ENCODE results near the gene EFEMP1. TPM values are rescaled to one million over a fixed set of nuclear protein-coding genes. Genes with fewer than 3 reads are reported as not detected.
"Not testable (repeated sequence)": the region's sequence is repeated elsewhere in the genome, so short reads cannot be mapped to it uniquely, and the experiment has no call there.

Gene EFEMP1
- total and polyA plus RNA-seq, 2 experiments from 2014 or later: 54.6 to 63.4 TPM

DNA sequence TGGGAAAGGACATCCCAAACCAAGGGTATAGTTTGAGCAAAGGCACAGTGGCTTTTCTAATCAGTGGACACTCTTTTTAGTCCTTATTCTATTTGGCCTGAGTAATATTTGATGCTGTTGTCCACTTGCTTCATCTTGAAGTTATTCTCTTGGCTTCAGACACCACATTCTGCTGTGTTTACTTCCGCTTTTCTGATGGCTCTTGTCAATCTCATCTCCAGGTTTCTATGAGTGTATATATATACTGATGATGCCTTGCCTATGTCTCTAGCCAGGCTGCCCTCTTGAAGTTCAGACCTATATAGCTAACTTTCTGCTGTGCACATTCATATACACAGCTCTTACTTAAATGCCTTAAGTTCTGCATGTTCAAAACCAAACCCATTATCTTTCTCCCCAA lies 83.1 kb downstream of the EFEMP1 start:
- H3K4me3 ChIP-seq: no peak overlapping the region
- no peaks in the 10 kb centered on the region for H3K9me3 ChIP-seq (ENCODE audit: low read depth)
- 97% methylated on average over 1 of the region's 1 CpG for WGBS (ENCODE audit: low lambda C conversion rate, missing lambda C conversion rate)
- no peaks in the 10 kb centered on the region for H3K9me2 ChIP-seq (replicated peaks; ENCODE audit: insufficient read depth)
- DNase-seq (ENCODE audit: low spot score): no peak
- H3K79me2 ChIP-seq: no peaks in the 10 kb centered on the region
- no peaks in the 10 kb centered on the region for H3K36me3 ChIP-seq (replicated peaks; ENCODE audit: insufficient read depth, low read depth)
- peaks cover 43% of the 10 kb centered on the region for H3K4me1 ChIP-seq (ENCODE audit: insufficient read depth)
- no peaks in the 10 kb centered on the region for H3K27me3 ChIP-seq
- no peak overlapping the region for H3K4me2 ChIP-seq
- no peaks in the 10 kb centered on the region for H4K20me1 ChIP-seq (ENCODE audit: insufficient read depth, poor library complexity, severe bottlenecking)
- H3K27ac ChIP-seq: peak overlapping the region; percentile 78
- H2AFZ ChIP-seq: no peak overlapping the region
- TF ChIP-seq EZH2 (IDR thresholded peaks at IDR 0.05; ENCODE audit: borderline replicate concordance) (no peak), EZH2phosphoT487 (IDR thresholded peaks at IDR 0.05; ENCODE audit: low read depth, severe bottlenecking, unreplicated experiment) (no peak)
- TF ChIP-seq, protein P1, sequence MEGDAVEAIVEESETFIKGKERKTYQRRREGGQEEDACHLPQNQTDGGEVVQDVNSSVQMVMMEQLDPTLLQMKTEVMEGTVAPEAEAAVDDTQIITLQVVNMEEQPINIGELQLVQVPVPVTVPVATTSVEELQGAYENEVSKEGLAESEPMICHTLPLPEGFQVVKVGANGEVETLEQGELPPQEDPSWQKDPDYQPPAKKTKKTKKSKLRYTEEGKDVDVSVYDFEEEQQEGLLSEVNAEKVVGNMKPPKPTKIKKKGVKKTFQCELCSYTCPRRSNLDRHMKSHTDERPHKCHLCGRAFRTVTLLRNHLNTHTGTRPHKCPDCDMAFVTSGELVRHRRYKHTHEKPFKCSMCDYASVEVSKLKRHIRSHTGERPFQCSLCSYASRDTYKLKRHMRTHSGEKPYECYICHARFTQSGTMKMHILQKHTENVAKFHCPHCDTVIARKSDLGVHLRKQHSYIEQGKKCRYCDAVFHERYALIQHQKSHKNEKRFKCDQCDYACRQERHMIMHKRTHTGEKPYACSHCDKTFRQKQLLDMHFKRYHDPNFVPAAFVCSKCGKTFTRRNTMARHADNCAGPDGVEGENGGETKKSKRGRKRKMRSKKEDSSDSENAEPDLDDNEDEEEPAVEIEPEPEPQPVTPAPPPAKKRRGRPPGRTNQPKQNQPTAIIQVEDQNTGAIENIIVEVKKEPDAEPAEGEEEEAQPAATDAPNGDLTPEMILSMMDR (IDR thresholded peaks at IDR 0.05; ENCODE audit: poor library complexity): no peak

DNA sequence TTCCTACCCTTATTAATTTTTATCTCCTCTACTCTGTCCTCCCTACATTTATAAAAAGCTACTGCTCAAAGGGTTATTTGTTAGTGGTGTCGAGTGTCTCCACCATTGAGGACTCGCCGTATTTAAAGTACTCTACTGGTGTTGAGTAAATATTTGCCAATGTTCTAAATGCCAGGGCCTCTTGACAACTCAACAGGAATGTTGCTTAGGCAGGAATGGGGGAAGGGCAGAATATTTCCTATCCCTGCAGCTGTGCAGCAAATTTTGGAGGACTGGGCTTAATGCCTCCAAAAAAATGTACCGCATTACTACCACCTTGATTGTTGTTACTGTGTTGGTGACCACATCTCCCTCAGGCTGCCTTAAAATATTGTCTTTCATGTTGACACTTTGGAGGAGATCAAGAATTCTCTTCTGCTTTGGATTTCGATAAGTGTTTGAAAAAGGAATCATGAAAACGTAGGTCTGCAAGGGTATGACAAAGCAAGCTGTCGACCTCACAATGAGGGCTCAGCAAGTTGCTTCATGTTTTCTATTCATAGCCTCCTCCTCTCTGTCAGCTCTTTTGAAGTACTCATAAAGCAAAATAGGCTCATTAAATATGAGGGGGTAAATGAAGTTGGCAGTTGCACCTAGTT lies 84.3 kb downstream of the EFEMP1 start:
- TF ChIP-seq, protein P1 (IDR thresholded peaks at IDR 0.05; ENCODE audit: poor library complexity): no peak
- TF ChIP-seq EZH2 (IDR thresholded peaks at IDR 0.05; ENCODE audit: borderline replicate concordance) (no peak), EZH2phosphoT487 (IDR thresholded peaks at IDR 0.05; ENCODE audit: low read depth, severe bottlenecking, unreplicated experiment) (no peak)
- Histone ChIP-seq H3K4me2 (peak overlapping the region; percentile 38), H3K79me2 (no peaks in the 10 kb centered on the region), H3K4me1 (ENCODE audit: insufficient read depth) (peaks cover 43% of the 10 kb centered on the region), H3K27me3 (no peaks in the 10 kb centered on the region), H4K20me1 (ENCODE audit: insufficient read depth, poor library complexity, severe bottlenecking) (no peaks in the 10 kb centered on the region), H3K4me3 (no peak overlapping the region), H3K36me3 (replicated peaks; ENCODE audit: insufficient read depth, low read depth) (no peaks in the 10 kb centered on the region), H3K9me2 (replicated peaks; ENCODE audit: insufficient read depth) (no peaks in the 10 kb centered on the region), H3K9me3 (ENCODE audit: low read depth) (no peaks in the 10 kb centered on the region), H3K27ac (peak overlapping the region; percentile 78), H2AFZ (no peak overlapping the region)
- WGBS (ENCODE audit: low lambda C conversion rate, missing lambda C conversion rate): 24% methylated on average over 7 of the region's 7 CpGs
- peak; percentile 75 for DNase-seq (ENCODE audit: low spot score)

DNA sequence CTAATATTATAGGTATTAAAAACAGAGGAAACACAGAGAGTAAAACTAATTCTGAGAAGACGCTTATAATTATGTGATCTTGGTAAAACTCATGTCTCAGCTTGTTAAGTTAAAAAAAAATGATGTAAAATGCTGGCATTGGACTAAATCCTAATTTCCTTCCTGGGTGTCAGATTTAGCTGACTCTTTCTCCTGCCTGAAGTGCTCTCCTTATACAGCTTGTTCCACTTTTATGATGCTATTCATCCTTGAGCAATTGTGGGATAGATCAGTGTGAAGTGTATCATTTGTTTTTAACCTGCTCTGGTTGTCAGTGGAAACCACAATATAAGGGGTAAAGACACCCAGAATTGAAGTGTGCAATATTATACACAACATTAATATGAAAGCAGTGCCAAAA lies 84.9 kb downstream of the EFEMP1 start:
- 79% methylated on average over 1 of the region's 1 CpG for WGBS (ENCODE audit: low lambda C conversion rate, missing lambda C conversion rate)
- Histone ChIP-seq H3K36me3 (replicated peaks; ENCODE audit: insufficient read depth, low read depth) (no peaks in the 10 kb centered on the region), H3K27me3 (no peaks in the 10 kb centered on the region), H2AFZ (no peak overlapping the region), H3K79me2 (no peaks in the 10 kb centered on the region), H3K4me2 (peak overlapping the region; percentile 38), H3K4me3 (no peak overlapping the region), H3K4me1 (ENCODE audit: insufficient read depth) (peaks cover 36% of the 10 kb centered on the region), H4K20me1 (ENCODE audit: insufficient read depth, poor library complexity, severe bottlenecking) (no peaks in the 10 kb centered on the region), H3K27ac (peak overlapping the region; percentile 78), H3K9me3 (ENCODE audit: low read depth) (no peaks in the 10 kb centered on the region), H3K9me2 (replicated peaks; ENCODE audit: insufficient read depth) (no peaks in the 10 kb centered on the region)
- no peak for DNase-seq (ENCODE audit: low spot score)
- TF ChIP-seq EZH2 (IDR thresholded peaks at IDR 0.05; ENCODE audit: borderline replicate concordance): no peak
- no peak for TF ChIP-seq EZH2phosphoT487 (IDR thresholded peaks at IDR 0.05; ENCODE audit: low read depth, severe bottlenecking, unreplicated experiment)
- TF ChIP-seq, protein P1 (IDR thresholded peaks at IDR 0.05; ENCODE audit: poor library complexity): no peak

DNA sequence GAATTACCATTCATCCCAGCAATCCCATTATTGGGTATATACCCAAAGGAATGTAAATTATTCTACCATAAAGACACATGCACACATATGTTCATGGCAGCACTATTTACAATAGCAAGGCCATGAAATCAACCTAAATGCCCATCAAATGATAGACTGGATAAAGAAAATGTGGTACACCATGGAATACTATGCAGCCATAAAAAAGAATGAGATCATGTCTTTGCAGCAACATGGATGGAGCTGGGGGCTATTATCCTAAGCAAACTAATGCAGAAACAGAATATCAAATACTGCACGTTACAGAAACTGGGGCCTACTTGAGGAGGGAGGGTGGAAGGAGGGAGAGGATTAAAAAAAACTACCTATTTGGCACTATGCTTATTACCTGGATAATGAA lies 85.5 kb downstream of the EFEMP1 start:
- Histone ChIP-seq H3K4me1 (ENCODE audit: insufficient read depth) (peaks cover 34% of the 10 kb centered on the region), H3K27ac (peak overlapping the region; percentile 78)
- WGBS (ENCODE audit: low lambda C conversion rate, missing lambda C conversion rate): 79% methylated on average over 1 of the region's 1 CpG
- H3K79me2 ChIP-seq; H3K4me2 ChIP-seq; H3K36me3 ChIP-seq (replicated peaks; ENCODE audit: insufficient read depth, low read depth); H3K4me3 ChIP-seq; H4K20me1 ChIP-seq (ENCODE audit: insufficient read depth, poor library complexity, severe bottlenecking); H3K9me2 ChIP-seq (replicated peaks; ENCODE audit: insufficient read depth); H3K27me3 ChIP-seq; H2AFZ ChIP-seq; DNase-seq (ENCODE audit: low spot score); H3K9me3 ChIP-seq (ENCODE audit: low read depth): not testable (repeated sequence)

Measured in hepatocyte (in vitro differentiated cells).